NCI-H774 (cell line): ENCODE data around the gene PLPPR5.
A peak's percentile ranks its signal among the peaks of the same experiment; 100 is the strongest.
"Not testable (repeated sequence)": the region's sequence is repeated elsewhere in the genome, so short reads cannot be mapped to it uniquely, and the experiment has no call there.

Source experiments
- DNase-seq: peaks from one replicate; lab custom pipeline; 2025; lab: John Stamatoyannopoulos, UW

PLPPR5 gene

GRCh38 chr1:99004861-99005442, at the start of gene PLPPR5:
TSS of gene PLPPR5 (minus strand) at chr1:99004861. CDS start at chr1:99004671, 190 bp downstream.
- no peak for DNase-seq

- no peak for DNase-seq
Measured at GRCh38 chr1:99051611-99052283, 47.1 kb upstream of the PLPPR5 start.

GRCh38 chr1:99049745-99050144, 45.1 kb upstream of the PLPPR5 start:
- no peak for DNase-seq

- not testable (repeated sequence) for DNase-seq
Measured at GRCh38 chr1:99036746-99037145, 32.1 kb upstream of the PLPPR5 start.

DNA sequence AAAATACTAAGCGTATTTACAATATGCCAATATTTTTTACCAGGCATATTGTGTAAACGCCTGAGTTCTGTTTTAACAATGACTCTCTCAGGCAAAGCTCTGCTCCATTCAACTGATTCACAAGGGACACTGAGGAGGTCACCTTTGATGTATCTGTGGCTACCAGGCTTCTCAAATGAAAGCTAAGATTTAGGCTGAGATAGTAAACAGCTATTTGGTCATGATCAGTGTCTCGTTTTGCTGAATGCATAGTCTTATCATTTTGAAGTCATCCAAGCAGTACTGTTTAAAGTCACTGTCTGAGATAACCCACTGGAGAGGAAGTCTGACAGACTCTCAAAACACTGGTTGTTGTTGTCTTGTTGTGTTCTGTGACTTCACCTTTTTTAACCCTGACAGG, 13.7 kb upstream of the PLPPR5 start:
- no peak for DNase-seq

- DNase-seq, result no peak
Measured at GRCh38 chr1:99017655-99018054, 13.0 kb upstream of the PLPPR5 start.

- no peak for DNase-seq
Measured at GRCh38 chr1:99010679-99011078, 6.0 kb upstream of the PLPPR5 start.

- no peak for DNase-seq
Measured at GRCh38 chr1:99007366-99007765, 2.7 kb upstream of the PLPPR5 start.

DNA sequence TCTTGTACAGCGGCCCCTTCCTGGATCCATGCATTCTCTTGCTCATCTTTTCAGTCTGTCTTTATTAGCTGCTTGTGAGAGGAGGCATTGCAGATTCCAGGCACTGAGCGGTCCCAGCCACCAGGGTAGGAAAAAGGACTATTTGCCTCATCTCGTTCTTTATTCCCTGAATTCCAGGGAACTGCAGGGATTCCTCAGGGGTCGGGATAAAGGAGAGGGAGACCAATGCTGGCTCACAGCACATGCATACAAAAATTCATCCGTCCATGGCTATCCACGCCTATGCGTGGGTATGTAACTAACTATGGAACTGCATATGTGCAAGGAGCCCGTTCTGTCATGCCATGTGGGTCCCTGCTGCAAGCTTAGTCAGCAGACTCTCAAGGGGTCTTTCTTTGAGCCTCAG, 879 bp upstream of the PLPPR5 start:
- no peak for DNase-seq

GRCh38 chr1:99004254-99004860, 304 bp downstream of the PLPPR5 start:
- no peak for DNase-seq

DNA sequence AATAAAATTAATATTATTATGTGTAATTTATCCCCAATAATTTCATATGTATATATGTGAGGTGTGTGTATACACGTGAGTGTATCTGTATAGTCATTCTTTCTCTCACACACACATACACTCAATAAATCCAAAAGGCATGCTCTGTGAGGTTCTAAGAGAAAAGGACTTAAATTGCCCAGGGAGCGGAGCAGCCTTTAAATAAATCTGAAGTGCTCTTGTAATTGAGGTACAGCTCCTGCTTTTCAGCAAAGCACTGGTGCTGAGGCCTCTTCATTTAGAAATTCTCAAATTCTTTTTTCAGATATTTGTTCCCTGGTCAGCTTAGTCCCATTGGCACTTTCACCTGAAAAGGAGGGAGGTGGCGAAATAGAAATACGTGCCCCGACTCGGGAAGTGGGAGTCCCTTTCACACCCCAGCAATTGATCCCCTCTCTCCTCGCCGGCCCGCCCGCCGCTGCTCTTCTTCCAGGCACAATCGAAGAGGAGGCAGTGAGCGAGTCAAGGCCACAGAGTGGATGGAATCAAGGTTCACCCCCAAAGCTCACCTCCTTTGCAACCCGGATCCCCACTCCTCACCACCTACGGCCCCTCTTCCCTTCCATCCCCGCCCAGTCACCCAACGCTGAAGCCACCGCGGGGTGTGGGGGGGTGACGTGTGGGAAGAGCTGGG, 944 bp downstream of the PLPPR5 start:
- DNase-seq, result no peak

DNA sequence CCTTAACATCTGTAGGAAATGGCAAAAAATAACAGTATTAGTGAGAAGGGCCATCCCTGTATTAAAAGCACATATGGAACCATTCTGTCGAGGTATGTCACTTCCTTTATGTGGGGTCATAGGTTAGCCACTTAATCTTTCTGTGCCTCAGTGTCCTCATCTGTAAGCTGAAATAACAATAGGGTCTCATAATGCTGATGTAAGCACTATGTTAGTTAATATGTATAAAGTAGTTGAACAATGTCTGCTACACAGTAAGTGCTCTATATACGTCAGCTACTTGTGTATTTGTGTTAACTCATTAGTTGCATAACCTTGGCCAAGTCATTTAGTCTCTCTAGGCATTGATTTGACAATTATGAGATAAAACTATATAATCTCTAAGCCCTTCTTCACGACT, 11.8 kb downstream of the PLPPR5 start:
- DNase-seq, result no peak

GRCh38 chr1:98991127-98992012, 13.3 kb downstream of the PLPPR5 start:
- no peak for DNase-seq

- DNase-seq, result no peak
Measured at GRCh38 chr1:98989556-98989907, 15.1 kb downstream of the PLPPR5 start.

GRCh38 chr1:98988904-98989555, 15.6 kb downstream of the PLPPR5 start:
- no peak for DNase-seq

GRCh38 chr1:98985687-98986086, 19.0 kb downstream of the PLPPR5 start:
- DNase-seq, result peak; percentile 3

- DNase-seq, result no peak
Measured at GRCh38 chr1:98981917-98982513, 22.6 kb downstream of the PLPPR5 start.

GRCh38 chr1:98979463-98979862, 25.2 kb downstream of the PLPPR5 start:
- no peak for DNase-seq

- DNase-seq, result no peak
Measured at GRCh38 chr1:98975810-98976209, 28.9 kb downstream of the PLPPR5 start.

GRCh38 chr1:98975113-98975512, 29.5 kb downstream of the PLPPR5 start:
- no peak for DNase-seq
